Dedifferentiated amniotic fluid mesenchymal stem cell (primary cell): ENCODE measurements around the gene PFDN6.
"Not testable (repeated sequence)": the region's sequence is repeated elsewhere in the genome, so short reads cannot be mapped to it uniquely, and the experiment has no call there.

Source experiments
- DNase-seq: peaks from one replicate; pipeline ENCODE4 v3.0.0-alpha.2; 2016; ENCODE audit errors: extremely low spot score

Gene PFDN6

DNA sequence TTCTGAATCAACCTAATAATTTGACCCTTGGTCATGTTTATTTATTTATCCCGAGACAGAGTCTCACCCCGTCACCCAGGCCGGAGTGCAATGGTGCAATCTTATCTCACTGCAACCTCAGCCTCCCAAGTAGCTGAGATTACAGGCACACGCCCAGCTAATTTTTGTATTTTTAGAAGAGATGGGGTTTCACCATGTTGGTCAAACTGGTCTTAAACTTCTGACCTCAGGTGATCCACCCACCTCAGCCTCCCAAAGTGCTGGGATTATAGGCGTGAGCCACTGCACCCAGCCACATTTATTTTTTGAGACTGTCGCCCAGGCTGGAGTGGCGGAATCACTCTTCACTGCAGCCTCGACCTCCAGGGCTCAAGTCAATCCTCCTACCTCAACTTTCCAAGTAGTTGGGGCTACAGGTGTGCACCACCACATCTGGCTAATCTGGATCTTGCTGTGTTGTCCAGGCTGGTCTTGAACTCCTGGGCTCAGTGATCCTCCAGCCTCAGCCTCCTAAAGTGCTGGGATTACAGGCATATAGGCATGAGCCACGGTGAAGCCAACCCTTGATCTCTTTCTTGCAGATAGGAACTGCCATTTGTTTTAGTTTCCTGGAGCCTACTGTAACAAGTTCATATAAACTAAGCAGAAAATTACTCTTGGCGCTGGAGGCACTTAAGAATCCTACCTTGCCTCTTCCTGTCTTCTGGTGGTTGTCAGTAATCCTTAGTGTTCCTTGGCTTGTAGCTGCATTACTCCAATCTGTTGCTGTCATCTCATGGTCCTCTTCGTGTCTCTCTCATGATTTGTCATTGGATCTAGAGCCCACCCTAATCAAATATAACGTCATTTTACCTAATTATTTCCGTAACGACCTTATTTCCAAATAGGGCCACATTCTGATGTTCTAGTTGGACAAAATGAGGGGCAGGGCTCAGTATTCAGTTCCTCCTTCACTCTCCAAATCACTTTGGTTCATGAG is 15.2 kb upstream of the PFDN6 start:
- no peak for DNase-seq

DNA sequence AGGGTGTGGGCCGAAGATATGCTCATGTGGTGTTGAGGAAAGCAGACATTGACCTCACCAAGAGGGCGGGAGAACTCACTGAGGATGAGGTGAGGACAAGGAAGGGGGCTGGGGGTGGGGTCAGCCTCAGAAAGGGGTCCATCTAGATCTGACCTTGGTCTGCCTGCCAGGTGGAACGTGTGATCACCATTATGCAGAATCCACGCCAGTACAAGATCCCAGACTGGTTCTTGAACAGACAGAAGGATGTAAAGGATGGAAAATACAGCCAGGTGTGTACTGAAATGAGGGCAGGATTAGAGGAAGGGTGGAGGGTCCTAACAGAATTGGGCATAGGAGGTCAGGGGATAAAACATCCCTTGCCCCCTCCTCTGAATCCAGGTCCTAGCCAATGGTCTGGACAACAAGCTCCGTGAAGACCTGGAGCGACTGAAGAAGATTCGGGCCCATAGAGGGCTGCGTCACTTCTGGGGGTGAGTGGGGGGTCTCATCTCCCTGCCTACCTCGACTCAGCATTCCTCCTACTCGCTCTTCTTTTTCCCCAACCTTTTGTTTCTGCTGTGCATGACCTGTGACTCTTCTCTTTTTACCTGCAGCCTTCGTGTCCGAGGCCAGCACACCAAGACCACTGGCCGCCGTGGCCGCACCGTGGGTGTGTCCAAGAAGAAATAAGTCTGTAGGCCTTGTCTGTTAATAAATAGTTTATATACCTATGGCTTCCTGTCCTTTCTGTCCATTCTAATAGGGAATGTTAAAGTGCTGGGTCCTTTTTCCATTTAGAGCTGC is 13.4 kb upstream of the PFDN6 start:
- not testable (repeated sequence) for DNase-seq

DNA sequence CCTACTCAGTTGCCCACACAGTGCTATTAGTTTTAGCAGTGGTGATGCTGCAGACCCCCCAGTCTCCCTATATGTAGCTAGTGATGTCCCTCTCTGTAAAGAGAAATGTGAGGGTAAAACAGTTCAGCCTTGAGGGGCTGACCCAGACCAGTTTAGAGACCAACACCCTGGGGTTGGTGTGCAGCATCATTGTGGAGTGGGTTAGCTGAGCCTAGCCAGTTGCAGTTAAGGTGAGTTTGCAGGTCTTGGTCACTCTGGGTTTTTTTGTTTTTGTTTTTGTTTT is 12.9 kb upstream of the PFDN6 start:
- no peak for DNase-seq

DNA sequence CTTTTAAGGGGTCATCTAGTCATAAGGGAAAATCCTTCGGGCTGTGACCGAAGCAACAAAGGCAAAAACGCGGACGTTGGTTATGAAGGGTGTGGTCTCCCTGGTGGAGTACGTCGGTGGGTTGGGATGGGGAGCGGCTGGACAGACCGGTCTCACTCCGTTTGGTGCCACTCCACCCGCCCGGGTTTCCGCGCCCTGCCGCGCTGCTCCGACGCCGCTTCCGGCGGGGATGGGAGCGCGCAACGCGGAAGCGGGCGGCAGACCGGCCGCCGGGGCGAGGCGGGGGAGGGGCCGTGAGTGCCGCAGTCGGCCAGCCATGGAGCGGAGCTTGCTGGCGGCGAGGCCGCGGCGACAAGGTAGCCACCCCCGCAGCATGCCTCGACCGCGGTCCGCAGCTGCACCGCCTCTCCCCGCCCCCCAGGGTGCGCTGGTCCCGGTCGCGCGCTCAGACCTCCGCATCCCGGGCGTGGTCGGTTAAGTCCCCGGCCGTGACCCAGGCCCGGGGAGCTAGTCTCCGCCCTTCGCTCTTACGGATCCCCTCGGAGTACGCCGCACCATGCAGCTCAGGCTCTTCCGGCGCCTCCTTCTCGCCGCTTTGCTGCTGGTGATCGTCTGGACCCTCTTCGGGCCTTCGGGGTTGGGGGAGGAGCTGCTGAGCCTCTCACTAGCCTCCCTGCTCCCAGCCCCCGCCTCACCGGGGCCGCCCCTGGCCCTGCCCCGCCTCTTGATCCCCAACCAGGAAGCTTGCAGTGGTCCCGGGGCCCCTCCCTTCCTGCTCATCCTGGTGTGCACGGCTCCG is 12.3 kb upstream of the PFDN6 start, which contains the start of gene B3GALT4:
B3GALT4 (plus strand) TSS at position 260 of the 799 bp plus-strand sequence; CDS start at position 557, 297 bp downstream.
- DNase-seq = no peak

DNA sequence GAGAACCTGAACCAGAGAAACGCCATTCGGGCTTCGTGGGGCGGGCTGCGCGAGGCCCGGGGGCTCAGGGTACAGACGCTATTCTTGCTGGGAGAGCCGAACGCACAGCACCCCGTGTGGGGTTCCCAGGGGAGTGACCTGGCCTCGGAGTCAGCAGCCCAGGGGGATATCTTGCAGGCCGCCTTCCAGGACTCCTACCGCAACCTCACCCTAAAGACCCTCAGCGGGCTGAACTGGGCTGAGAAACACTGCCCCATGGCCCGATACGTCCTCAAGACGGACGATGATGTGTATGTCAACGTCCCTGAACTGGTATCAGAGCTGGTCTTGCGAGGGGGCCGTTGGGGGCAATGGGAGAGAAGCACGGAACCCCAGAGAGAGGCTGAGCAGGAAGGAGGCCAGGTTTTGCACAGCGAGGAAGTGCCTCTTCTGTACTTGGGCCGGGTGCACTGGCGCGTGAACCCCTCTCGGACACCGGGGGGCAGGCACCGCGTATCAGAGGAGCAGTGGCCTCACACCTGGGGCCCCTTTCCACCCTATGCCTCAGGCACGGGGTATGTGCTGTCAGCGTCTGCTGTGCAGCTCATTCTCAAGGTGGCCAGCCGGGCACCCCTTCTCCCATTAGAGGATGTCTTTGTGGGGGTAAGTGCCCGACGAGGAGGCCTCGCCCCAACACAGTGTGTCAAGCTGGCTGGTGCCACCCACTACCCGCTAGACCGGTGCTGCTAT is 11.6 kb upstream of the PFDN6 start:
- no peak for DNase-seq

DNA sequence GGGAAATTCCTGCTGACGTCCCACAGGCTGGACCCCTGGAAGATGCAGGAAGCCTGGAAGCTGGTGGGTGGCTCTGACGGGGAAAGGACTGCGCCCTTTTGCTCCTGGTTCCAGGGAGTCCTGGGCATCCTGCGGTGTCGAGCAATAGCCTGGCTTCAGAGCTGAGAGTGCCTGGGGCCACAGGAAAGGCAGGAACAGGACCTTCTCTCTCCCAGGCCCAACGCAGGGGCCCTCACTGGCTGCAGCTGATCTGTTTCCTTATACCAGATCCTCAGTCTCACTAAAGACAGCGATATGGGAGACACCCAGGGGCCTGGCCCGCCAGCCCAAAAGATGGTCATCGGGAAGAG is 11.0 kb upstream of the PFDN6 start:
- DNase-seq = no peak

DNA sequence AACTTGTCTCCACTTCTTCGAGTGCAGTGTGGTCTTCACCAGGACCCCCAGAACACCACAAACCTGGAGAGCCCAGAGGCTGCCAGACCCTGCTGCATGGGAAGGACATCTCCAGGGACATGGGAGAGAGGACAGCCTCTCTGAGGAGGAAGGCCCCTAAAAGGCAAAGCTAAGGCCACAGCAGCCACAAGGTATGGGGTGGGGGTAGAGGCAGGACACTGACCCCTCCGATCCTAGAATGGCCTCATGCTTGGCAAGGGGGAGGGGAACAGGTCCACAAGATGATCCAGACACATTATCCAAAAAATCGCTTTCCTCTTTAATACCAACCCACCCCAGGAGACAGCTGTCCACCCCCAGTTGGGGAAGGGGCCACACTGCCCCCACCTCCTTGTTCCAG is 10.6 kb upstream of the PFDN6 start:
- no peak for DNase-seq

DNA sequence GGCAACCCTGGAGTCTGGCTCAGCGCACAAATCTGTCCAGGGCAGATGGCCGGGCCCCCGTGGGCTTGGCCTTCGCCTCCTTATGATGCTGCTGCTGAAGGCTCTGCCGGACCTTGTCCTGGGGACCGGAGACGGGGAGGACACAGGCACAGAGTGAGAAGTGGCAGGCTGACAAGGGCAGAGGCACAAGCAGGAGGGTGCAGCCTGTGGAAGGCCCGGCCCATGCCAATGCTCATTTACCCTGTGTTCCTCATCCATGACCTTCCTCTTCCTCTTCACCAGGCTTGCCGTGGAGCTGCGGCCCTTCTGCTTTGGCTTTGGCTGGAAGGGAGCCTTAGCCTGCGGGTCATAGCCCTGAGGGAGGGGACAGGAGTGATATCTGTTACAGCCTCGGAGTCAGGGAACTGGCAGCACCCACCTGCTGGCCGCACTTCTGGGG is 10.1 kb upstream of the PFDN6 start:
- no peak for DNase-seq

DNA sequence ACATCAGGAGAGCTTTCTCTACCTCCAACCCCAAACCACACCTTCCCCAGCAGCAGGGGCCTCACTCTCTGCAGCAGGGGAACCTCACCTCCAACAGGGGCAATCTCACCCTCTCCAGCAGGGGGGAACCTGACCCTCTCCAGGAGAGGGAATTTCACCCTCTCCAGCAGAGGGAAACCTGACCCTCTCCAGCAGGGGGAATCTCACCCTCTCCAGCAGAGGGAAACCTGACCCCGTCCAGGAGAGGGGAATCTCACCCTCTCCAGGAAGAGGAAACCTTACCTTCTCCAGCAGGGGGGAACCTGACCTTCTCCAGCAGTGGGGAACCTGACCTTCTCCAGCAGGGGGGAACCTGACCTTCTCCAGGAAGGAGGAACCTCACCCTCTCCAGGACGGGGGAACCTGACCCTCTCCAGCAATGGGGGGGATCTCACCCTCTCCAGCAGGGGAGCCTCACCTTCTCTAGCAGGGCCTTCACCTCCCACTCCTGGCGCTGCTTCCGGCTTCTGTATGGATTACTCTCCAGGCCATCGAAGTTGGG is 9.4 kb upstream of the PFDN6 start:
- DNase-seq = no peak

DNA sequence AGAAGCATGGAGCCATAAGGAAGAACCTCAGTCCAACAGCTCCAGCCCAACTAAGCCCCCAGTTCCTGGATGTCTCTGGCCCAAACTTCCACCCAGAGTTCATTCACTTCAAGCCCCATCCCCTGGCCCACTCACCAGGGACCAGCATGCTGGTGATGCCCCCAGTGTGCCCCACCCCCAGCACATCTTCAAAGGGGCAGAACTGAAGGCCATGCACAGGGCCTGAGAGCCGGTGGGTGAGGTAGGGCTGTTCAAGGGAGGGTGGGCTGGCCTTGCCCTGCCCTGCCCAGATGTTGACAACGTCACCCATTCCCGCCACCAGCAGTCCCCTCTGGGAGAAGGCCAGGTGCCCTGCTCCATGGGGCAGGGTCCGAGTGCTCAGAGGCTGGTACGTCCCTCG is 8.9 kb upstream of the PFDN6 start:
- no peak for DNase-seq

DNA sequence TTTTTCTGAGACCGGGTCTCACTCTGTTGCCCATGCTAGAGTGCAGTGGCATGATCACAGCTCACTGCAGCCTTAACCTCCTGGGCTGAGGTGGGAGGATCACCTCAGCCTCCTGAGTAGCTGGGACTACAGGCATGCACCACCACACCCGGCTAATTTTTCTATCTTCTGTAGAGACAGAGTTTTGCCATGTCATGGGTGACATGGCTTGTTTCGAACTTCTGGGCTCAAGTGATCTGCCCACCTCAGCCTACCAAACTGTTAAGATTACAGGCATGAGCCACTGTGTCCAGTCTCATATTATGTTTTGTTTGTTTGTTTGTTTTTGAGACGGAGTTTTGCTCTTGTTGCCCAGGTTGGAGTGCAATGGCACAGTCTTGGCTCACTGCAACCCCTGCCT is 4.2 kb upstream of the PFDN6 start:
- DNase-seq = not testable (repeated sequence)

DNA sequence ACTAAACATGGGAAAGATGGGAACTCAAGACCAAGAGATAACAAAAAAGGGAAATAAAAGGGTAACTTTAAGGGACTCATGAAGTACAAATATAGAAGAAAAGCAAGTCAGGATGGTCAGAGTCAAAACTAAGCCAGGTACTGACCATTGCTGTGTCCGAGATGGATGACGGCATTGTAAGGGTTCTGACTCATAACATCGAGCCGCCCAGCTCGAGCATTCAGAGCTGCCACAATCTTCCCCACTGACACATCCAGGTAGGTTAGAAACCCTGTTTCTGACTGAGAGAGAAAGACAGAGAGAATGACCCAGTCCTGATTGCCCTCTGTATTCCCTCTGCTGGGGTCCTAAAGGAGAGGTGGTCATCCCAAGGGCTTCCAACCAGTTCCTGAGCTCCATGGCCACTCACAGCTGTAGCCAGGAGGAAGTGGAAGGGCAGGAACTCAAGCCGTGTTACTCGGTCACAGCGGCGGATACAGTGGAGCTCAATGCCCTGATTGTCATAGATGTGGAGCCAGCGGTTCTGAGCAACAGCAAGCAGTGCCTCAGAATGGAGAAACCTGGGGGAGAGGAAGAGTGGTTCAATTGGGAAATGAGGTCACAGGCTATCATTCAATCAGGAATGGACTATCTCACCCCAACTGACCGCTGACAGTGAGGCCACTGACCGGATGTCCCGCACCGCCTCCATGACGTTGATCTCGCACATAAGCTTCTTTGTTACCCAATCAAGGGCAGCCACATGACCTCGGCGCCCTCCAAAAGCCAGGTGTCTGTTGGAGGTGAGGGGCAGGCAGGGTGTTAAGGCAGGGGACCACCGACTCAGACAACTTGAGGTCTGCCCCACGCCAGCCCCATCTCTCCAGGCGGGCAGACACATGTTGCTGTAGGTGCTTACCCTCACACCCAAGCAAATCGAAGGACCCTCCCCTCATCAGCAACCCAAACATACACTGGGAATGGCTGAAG is 2.2 kb upstream of the PFDN6 start:
- DNase-seq = no peak

DNA sequence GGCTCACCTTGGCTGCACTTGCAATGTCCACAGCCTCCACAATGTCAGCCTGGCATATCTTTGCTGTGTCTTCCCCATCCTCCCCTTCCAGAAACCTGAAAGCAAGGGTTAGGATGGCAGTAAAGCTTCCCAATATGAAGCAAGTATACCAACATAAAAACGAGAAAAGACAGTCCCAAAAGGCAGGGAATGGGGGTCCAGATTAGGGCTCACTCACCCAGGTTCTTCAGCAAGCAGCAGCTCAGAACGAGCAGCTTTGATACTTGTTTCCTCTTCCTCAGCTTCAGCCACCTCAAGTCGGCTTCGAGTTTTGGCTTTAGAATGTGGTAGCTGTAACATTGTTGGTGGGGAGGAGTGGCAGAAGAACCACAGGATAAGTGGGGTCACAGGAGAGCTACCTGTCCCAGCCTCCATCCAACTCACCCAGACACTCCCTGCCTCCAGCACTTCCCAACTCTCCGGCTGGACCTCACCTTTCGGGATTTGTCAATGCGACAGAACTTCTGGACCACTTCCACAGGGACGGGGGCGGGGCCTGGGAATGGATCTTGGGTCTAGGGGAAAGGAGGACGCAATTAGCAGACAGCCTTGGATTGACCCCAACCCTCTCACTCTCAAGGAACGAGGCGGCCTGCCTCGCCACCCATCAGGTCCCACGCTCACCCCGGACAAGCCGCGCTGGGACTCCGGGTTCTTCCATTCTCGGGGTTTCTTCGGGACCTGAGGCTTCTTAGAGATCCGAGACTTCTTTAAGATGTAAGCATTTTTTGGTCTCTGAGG is 1.1 kb upstream of the PFDN6 start:
- DNase-seq = no peak

DNA sequence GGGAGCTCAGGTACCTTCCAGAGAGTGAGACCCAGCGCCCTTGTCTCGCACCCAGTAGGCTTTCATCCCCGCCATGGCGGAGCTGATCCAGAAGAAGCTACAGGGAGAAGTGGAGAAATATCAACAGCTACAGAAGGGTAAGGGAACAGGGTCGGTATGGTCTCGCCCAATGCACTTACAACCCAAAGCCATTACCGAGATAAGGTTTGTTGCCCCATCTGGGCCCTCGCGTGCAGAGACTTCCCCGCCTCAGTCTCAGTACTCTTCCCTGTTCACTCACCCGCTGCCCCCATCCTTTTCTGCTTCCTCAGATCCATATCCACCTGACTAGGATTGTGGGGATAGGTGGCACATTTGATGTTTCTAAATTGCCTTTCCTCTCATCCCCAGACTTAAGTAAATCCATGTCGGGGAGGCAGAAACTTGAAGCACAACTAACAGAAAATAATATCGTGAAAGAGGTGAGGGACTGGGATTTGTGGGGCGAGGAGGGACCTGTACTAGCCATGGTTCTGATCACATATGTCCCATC is 449 bp downstream of the PFDN6 start:
- no peak for DNase-seq

DNA sequence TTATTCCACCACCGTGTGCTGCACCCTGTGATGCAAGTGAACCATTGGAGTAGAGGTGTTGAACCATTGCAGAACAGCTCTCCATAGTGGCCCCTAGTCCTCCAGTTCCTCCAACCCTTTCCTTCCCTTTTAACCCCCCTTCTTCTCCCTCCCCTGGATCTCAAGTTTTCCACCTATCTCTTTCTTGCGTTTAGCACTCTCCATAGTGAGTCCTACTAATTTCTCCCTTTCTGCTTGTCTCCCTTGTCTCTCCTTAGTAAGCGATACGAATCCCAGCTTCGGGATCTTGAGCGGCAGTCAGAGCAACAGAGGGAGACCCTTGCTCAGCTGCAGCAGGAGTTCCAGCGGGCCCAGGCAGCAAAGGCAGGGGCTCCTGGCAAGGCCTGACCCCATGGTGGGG is 1.1 kb downstream of the PFDN6 start:
- DNase-seq = no peak

DNA sequence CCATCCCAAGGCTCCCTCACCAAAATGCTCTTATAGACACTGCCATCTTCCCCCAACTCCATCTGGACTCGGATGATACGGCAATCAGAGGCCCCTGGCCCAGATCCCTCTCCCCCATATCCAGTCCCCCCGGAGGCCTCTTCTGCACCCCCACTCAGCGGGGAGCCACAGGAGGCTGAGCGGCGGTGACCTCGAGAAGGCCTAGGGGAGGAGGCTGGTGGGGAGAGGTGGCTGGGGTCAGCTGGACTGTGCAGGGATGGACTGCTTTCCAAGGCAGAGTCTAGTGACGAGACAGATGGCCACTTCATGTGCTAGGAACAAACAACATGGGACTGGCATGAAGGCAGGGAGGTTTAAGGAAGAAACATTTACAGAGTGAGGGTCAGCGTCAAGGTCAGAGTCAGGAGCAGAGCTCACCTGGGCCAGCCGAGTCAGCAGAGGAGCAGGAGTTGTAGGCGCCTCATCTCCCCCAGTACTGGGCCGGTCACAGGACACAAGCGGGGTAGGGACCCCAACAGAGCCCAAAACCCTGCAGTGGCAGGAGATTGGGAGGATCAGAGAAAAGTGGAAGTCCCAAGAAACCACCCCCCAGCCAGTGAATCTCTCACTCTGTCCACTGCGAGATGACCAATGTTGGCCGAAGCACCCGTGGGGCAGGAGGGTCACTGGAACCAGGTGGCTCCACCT is 3.7 kb downstream of the PFDN6 start:
- DNase-seq = no peak

DNA sequence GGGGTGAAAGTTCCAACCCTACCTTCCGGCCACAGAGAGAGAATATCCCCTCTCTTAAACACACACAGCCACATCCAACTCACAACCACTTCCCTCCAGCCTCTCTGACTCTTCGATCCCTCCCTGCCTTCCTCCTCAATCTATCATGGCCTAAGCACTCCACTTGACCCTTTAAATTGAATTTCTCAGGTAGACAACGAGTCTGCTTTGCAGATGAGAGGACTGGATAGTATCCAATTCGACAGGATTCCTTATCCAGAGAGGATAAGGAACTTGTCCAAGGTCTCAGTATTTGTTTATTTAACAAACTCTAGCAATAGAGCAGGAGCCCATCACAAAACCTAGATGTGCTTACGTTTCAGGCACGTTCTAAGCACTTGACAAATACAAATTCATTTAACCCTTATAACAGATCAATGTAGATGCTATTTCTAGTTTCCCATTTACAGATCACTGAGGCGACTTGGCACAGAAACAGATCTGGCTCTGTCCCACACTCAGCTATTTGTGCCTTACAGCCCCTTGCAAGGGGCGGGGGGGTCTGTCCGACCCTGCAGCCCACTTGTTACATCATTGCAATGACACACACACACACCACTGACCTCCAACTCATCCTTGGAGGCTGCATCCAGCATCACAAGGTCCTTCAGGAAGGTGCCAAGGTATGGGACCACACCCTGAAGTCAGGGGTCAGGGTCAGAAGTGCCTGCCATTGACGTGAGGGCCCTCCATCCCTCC is 4.9 kb downstream of the PFDN6 start:
- DNase-seq = no peak
